HG03460 (cell line): Measurements from ENCODE around the gene ZDHHC8.

ENCODE experiments used
- ATAC-seq: cut with Tn5 transposase; IDR thresholded peaks from one replicate; pipeline ENCODE4 v1.9.1; 2021; ENCODE audit not compliant: unreplicated experiment

Gene ZDHHC8

DNA sequence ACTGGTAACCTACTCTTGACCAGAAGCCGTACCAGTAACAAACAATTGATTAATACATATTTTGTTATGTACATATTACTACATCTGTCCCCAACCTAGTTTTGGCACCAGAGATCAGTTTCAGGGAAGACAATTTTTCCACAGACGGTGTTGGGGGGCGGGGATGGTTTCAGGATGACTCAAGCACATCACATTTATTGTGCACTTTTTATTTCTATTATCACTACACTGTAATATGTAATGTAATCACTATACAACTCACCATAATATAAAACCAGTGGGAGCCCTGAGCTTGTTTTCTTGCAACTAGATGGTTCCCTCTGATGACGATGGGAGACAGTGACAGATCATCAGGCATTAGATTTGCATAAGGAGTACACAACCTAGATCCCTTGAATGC is 36.1 kb upstream of the ZDHHC8 start:
- no peak for ATAC-seq

DNA sequence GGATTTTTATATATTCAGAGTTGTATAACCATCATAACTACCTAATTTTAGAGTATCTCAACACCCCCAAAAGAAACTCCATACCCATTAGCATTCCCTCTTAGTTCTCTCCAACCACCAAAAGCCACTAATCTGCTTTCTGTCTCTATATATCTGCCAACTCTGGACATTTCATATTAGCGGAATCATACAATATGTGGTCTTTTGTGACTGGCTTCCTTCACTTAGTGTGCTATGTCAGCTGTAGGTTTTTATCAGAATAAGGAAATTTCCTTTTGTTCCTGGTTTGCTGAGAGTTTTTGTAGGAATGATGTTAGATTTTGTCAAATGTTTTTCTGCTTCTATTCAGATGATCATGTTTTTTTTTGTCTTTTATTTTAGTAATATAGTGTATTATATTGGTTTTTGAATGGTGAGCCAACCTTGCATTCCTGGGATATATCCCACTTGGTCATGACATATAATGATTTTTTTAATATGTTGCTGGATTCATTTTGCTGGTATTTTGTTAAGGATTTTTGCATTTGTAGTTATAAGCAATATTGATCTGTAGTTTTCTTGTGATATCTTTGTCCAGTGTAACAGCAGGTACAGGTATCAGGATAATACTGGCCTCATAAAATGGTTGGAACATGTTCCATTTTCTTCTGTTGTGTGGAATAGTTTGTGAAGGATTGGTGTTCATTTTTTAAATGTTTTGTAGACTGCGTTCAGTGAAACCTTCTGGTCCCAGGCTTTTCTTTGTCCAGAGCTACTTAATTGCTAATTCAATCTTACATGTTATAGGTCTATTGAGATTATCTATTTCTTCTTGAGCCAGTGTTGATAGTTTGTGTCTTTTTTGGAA is 34.8 kb upstream of the ZDHHC8 start:
- ATAC-seq: no peak

DNA sequence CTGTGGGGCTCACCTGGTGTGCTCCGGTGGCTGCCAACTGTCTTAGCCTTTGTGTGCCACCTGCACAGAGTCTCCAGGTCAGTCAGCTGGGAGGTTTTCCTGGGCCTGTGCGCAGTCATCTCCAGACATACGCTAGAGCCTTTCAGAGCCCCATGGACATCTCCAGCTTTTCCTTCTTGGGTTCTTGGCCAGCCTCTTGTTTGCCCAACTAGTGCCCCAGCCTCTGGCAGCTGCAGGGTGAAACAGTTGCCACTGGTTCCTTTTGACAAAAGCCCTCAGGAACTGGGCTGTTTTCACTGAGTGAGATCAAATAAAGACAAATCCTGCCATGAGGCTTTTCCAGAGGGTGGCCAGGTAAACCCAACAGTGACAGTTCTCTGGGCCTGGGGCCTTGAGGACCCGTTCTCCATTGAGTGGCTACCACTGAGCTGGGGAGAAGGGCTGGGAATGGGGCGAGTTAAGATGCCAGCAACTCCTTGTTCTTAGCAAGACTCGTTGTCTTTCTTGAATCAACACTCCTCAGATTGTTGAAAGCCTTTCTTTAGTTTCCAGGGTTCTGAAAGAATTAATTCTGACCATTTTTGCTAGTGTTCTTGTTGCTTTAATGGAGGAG is 32.4 kb upstream of the ZDHHC8 start:
- no peak for ATAC-seq

DNA sequence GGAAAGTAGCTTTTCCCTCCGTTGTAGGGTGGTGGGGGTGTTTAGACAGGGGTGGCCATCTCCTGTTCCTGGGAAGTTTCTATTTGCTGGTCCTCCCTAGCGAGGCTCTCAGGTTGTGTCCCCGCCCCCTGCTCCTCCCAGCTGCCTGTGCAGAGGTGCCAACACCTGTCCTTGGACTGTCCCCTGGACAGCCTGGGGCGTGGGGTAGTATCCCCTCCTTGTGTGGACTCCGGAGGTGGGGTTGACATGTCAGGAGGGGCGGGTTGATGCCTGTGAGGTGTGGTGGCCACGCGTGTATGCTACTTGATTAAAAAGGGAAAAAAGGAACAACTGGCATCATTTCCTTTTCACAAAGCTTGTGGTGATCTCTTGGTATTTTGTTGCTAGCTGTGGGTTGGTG is 30.0 kb upstream of the ZDHHC8 start:
- no peak for ATAC-seq

DNA sequence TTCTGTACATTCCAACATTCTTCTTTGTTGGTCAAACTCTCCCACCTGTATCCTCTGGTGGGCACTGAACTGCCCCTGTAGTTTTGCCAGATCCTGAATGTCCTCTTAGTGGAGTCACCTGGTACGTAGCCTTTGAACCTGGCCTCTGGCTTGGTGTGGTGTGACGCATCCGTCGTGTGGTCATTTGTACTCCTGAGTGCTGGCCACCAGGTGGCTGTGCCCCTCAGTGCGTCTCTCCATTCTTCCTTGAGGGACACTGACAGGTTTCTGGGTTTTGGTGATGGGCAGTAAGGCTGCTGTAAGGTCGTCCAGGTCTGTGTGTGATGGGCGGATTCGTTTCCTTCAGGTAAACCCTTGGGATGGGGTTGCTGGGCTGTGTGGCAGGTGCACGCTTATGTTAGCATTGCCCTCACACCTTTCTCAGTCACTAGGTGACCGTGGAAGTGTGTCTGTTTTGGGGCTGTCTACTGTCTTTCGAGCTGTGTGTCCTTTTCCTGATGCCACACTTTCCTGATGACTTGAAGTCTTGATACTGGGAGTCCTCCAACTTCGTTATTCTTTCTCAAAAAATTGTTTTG is 29.3 kb upstream of the ZDHHC8 start:
- ATAC-seq: no peak

DNA sequence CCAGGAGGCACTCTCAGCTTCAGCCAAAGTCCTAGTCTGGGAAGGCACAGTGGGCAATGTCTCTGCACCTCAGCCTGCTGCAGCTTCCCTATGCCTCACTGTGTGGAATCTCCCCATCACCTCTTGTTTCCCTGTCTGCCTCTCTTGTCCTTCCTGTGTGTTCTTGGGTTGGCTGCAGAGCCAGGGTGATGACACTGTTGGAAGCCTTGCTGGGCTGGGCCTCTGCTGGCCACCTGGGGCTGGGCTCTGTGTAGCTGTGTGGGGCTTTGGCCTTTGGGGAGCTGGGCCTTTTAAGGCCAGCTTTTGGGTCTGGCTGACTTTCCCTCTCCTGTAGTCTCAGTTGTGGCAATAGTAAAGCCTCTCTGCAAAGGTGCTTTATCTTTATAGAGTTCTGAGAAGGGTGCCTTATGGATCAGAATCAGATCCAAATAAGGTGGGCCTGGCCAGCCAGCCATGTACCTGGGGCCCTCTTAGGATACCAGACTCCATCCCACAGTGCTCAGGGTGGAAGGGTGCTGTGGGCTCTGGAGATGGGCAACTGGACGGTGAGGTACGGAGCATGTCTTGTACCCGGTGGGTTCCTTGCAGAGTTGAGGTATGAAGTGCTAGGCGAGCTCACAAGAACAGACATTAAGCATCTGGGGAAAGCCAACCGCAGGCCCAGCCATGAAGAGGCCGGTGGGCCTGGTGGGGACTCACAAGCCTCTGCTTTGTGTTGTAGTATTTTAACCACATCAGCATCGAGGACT is 26.0 kb upstream of the ZDHHC8 start:
- ATAC-seq: no peak

DNA sequence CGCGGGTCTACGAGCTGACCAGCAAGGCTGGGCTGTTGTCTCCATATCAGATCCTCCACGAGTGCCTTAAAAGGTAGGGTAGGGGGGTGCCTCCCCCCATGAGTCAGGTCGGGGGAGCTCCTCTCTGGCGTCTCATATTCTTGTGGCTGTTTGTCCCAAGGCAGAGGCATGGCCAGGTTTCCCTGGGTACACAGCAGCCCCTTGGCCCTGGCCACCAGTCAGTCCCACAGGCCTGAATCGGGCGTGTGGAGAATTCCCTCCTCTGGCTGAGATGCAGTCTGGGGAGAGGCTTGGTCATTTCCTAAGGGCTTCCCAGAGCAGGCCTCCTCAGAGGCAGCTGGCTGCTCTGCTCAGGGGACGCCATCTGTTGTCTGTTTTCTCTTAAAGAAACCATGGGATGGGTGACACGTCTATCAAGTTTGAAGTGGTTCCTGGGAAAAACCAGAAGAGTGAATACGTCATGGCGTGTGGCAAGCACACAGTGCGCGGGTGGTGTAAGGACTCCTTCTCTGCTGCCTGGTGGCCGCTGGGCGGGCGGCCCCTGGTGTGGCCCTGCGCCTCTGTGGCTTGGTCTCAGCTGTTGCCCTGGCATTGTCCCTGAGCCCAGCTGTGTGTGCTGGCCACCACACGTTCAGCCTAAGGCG is 25.3 kb upstream of the ZDHHC8 start:
- ATAC-seq: no peak

DNA sequence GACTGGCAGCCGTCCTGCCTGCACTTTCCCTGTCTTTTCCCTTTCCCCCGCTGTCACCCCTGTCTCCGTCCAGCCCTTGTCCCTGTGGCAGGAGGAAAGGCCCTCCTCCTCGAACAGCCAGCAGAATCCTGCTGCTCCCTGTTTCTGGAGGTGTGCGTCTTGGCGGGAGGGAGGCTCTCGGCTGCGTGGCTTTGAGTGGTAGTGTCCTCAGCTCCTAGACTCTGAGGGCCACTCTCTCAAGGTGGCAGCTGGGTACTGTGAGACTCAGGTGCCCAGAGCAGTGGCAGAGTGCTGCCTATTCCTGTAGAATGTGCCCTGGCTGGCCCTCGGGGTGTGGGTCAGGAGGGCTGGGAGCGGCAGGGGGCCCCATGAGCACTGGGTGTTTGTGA is 24.8 kb upstream of the ZDHHC8 start:
- ATAC-seq: no peak

DNA sequence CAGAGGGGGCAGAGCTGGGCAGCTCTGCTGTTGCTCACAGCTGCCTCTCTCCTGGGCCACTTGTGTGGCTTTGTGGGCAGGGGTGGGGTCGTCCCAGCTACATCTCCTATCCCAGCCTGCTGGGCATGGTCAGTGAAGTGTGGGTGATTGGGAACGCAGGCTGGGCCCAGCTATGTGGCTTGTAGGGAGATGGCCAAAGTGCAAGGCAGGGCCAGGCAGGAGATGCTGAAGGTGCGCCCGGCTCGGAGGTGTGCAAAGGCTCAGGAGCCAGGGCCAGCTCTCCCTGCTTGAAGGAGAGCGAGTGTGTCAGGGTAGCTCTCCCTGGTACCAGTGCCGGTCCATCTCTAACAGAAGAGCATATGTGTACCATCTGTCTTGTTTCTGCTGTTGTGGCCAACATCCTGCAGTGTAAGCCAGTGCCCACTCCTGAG is 24.1 kb upstream of the ZDHHC8 start:
- no peak for ATAC-seq

DNA sequence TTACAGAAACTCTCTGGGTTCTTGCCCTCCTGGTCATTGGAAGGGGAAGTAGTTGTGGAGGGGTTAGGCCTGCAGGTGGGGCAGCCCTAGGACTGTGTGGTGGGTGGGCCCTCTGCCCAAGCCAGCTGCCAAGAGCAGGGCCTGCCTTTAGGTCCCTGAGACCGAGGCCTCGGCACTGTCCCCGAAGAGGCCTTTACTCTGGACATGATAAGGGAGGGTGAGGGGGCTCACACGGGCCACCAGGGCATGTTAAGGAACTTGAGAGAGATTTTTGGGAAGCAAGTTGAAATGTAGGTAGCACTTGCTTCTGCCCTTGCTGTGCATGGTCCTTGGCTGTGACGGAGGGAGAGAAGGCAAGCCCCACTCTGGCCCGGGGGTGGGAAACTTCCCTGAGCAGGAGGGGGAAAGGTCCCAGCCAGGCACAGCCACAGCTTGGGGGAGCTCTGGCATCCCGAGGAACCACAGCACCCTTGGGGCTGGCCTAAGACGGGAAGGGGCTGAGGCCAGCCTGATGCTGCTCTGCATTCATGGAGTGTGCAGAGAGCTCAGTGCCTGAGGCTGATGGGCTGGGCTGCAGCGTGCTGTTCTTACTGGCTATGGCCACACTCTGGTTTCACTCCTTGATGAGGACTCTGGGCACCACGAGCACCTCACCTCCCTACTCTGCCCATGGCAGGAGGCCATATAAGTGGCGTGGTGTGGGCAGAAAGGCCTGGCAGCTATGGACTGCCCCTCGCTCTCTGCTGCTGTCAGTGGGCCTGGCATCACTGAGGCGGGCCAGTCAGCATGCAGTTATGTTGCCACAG is 23.4 kb upstream of the ZDHHC8 start:
- no peak for ATAC-seq

DNA sequence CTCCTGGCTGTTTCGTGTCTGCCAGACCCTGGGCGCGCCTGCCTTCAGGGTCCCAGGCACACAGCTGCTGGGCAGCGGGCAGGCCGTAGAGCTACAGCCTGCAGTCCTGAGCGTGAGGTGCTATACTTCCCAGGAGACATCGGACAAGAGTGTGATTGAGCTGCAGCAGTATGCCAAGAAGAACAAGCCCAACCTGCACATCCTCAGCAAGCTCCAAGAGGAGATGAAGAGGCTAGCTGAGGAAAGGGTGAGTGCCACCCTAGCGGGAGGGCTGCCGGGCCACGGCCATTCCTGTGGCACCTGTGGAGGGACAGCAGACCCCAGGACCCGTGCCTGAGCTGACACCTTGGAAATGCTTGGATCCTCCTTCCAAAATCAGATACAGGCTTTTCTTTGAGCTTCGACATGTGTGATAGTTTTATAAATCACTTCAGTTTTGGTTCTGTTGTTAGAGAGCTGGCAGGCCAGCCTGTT is 22.8 kb upstream of the ZDHHC8 start:
- ATAC-seq: no peak

DNA sequence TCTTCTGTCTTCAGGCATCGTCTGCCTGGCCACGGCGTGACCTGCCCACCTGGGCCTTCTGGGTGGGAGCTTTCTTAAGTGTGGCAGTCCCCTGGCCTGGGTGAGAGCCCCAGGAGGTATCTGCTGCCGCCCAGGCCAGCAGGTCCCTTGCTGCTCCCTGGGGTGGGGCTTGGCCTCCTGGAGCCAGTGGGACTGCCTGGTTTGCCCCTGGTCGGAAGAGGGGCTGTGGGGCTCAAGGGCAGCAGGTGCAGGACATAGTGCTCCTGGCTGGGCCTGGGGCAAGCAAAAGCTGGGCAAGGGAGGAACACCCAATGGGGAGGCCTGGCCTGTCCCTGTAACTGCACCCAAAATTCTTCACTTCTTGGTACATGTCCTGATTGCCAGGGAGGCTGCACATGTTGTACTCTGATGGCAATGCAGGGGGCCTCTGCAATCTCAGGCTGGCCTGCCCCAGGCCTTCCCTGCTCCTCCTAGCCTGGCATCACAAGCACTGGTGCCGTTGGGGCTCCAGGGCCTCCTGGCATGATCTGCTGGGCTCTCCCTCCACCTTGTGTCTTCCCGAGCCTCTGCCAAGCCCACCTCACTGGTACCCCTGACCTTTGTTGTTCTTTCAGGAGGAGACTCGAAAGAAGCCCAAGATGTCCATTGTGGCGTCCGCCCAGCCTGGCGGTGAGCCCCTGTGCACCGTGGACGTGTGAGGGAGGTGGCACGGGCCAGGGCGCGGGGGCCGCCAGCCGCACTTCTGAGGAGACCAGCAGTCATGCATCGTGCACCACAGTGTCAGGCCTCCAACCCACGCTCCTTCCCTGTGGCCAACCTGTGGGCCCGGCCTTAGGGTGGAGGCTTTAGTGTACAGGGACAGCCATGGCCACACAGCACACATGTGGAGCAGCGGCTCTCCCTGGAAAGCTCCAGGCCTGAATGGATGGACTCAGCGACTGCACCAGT is 21.9 kb upstream of the ZDHHC8 start:
- ATAC-seq: no peak

DNA sequence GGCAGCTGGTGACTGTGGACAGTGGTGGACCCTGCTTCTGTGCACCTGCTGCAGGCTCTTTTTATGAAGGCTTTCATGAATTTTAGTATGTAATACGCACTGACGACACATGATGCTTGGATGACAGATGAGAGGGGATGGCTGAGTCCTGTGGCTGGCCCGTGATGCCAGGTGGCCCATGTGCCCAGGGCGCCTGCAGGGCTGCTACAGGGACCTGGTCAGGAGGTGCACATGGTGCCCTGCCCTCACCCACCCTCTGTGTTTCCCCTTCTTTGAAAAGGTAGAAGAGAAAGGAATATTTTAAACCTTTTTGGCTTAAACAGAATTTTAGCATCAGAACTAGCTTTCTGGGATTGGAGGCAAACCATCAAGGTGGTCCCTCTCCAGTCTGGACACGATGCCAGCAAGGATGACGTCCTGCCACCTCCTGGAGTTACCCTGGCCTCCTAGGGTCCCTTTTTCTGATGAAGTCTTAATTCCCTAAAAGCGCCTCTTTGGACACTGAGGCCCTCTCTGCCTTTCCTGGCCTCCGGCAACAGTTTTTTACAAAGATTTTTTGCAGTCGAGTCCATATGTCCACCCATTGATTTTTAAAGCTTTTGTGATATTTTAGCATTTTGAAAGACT is 21.1 kb upstream of the ZDHHC8 start:
- ATAC-seq: no peak

DNA sequence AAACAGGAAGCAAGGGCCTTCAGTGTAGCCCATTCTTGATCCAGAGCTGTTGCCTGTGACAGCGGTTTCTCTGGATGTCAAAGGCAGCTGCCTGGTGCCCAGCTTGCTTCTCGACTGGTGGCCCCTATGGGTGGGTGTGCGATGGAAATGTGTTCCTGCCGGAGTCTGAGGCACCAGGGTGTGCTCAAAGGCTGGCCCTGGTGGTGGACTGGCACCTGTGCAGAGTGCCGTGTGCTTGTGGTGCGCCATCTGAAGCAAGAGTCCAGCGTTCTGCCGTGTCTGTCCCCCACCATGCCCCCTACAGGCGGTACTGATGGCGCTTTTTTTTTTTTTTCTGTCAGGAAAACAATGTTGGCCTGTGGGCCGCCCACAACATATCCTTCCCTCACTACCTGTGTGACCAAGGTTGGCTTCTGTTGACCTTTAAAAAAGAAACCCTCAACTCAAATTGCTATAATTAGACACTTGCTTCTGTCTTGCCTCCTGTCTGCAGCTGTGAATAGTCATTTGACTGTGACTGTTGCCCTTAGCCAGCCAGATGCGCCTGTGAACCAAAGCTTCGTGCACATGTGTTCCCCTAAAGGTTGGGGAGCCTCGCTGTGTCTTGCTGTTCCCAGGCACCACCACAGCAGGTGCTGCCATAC is 20.4 kb upstream of the ZDHHC8 start:
- no peak for ATAC-seq

DNA sequence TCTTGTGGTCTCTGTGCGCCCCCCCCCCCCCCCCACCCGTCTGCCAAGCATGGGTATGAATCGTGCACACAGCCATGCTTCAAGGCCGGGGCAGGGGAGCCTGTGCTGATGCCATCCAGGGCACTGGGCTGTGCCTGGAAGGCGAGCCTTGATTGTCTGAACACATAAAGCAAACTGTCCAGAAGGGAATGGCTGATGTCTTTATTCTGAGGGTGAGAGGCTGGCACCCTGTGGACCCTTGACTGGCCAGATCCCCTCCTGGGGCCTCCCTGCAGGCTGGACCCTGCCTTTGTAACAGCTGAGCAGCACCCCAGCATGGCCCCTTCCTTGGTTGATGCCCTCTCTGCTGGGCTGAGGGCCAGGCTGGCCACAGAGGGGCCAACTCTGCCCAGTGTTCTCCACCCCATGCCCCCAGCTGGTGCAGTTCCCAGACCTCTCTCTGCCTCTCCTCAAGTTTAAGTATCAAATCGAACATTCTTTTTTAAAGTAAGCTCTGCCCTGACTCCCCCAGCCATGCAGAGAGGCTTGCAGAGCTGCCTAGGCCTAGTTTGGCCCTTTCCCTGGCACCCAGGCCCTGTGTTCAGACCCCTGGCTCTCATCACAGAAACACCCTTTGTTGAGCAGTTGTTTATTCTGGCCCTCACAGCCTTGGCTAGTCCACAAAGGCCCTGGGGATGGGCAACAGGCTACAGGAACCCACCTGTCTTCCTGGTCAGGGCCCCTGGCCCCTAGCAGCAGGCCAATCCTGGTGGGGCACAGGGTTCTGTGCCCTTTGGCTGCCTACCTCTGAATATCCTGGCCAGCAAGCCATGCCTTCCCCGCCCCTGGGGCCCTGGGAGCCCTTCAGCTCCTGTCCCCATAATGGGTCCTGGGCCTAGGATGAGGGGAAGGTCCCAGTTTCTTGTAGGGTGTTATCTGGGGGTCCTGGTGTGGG is 19.6 kb upstream of the ZDHHC8 start:
- no peak for ATAC-seq

DNA sequence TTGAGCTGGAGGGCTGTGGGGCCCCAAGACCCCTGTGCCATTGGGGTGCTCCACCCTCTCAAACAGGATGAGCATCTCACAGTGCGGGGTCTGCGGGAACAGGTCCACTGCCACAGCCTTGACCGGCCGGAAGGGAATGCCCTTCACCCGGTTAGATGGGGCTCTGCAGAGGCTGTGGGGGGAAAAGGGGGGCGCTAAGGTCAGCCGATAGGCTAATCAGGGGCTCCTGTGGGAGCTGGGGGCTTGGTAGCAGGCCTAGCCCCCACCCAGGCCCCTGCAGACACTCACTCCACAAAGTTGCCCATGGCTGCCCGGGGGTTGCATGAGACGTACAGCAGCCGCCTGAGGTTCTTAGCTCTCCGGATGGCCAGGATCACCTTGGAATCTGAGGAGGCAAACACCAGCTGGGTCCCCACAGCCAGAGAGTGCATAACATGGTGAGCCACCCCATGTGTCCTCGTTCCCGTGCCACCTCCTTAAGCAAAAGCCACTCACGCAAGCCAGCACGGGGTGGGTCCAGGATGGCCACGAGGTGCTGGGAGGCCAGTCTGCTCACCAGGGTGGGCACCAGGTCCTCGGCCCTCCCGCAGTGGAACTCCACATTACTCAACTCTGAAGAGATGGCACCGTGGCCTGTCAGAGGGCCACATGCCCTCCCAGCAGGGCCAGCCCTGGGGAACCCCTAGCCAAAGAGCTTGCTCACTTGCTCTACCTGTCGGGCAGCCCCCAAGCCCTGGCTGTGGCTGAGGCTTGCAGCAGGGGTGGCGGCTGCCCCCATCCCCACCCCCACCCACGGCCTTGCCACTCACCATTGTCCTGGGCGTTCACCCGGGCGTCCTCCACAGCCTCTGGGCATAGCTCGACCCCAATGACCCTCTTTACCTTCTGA is 18.7 kb upstream of the ZDHHC8 start:
- ATAC-seq: no peak
